Glutamatergic neuron (in vitro differentiated cells): ENCODE measurements around the gene DTNBP1. TPM values are rescaled to one million over a fixed set of nuclear protein-coding genes. Genes with fewer than 3 reads are reported as not detected.

Experiments used
- DNase-seq: peaks from one replicate; pipeline ENCODE4 v3.0.0; 2022
- H3K27ac Mint-ChIP-seq: one replicate; pipeline ENCODE4 v1.8.0; 2020; ENCODE audit warnings: mild to moderate bottlenecking, mixed read lengths, inconsistent platforms; ENCODE audit not compliant: unreplicated experiment
- H3K27me3 Mint-ChIP-seq: one replicate; pipeline ENCODE4 v1.8.0; 2020; ENCODE audit warnings: mild to moderate bottlenecking, moderate library complexity, mixed read lengths, inconsistent platforms; ENCODE audit not compliant: unreplicated experiment
- H3K36me3 Mint-ChIP-seq: one replicate; pipeline ENCODE4 v1.8.0; 2020; ENCODE audit warnings: mild to moderate bottlenecking, mixed read lengths, inconsistent platforms; ENCODE audit not compliant: unreplicated experiment
- H3K4me1 Mint-ChIP-seq: one replicate; pipeline ENCODE4 v1.8.0; 2020; ENCODE audit warnings: mild to moderate bottlenecking, low read depth, mixed read lengths, inconsistent platforms; ENCODE audit not compliant: unreplicated experiment
- H3K4me3 Mint-ChIP-seq: one replicate; pipeline ENCODE4 v1.8.0; 2020; ENCODE audit warnings: mild to moderate bottlenecking, mixed read lengths, inconsistent platforms; ENCODE audit not compliant: unreplicated experiment
- H3K9me3 Mint-ChIP-seq: one replicate; pipeline ENCODE4 v1.8.0; 2020; ENCODE audit warnings: mild to moderate bottlenecking, moderate library complexity, mixed read lengths, inconsistent platforms; ENCODE audit not compliant: unreplicated experiment
- CTCF ChIP-seq: fragments of 200-600 bp; sonication (generic); IDR thresholded peaks from one replicate; pipeline ENCODE4 v1.5.0; 2021; ENCODE audit not compliant: partially characterized antibody, unreplicated experiment
- total RNA-seq: library from RNA; stranded (reverse); fragmentation: NEBNext Ultra II Directional; extraction: Animal tissue kit (Norgen Biotek cat#: 25700); gene quantifications from one replicate; pipeline ENCODE4 v1.2.1, GENCODE V29; 2021; ENCODE audit not compliant: unreplicated experiment

DTNBP1 gene
- total RNA-seq, 1 donor from 2014 or later: 13.2 TPM

GRCh38 chr6:15608396-15608795 is 54.4 kb downstream of the DTNBP1 start:
- Mint-ChIP-seq H3K36me3 (peaks cover 9% of the 10 kb centered on the region), H3K27me3 (no peaks in the 10 kb centered on the region), H3K4me3 (no peak overlapping the region), H3K27ac (no peak overlapping the region), H3K9me3 (no peaks in the 10 kb centered on the region), H3K4me1 (no peaks in the 10 kb centered on the region)
- DNase-seq: no peak
- TF ChIP-seq CTCF: no peak

DNA sequence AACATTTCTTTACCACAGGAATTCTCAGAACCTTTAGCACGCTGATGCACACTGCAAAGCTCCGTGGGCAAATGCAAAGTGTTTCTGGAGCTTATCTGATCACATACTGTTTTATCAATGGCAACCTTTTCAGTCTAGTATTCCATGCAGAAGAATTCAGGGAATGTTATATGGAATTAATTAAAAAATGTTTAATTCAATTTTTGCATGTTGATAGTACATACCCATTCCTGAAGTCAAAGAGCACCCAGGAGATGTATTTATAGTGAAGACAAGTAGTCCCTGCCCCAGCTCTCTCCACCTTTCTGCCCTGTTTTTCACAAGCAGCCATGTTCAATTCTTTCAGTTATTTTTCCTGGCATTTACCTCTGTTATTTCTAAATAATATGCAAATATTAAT is 55.2 kb downstream of the DTNBP1 start:
- no peaks in the 10 kb centered on the region for H3K9me3 Mint-ChIP-seq
- DNase-seq: no peak
- H3K4me3 Mint-ChIP-seq: no peak overlapping the region
- H3K27ac Mint-ChIP-seq: no peak overlapping the region
- H3K27me3 Mint-ChIP-seq: no peaks in the 10 kb centered on the region
- no peaks in the 10 kb centered on the region for H3K4me1 Mint-ChIP-seq
- peaks cover 9% of the 10 kb centered on the region for H3K36me3 Mint-ChIP-seq
- TF ChIP-seq CTCF: no peak

- Mint-ChIP-seq H3K9me3 (no peaks in the 10 kb centered on the region), H3K4me3 (no peak overlapping the region), H3K4me1 (no peaks in the 10 kb centered on the region), H3K36me3 (peaks cover 5% of the 10 kb centered on the region), H3K27me3 (no peaks in the 10 kb centered on the region), H3K27ac (no peak overlapping the region)
- DNase-seq: no peak
- TF ChIP-seq CTCF: no peak
Measured at GRCh38 chr6:15606347-15606746, 56.5 kb downstream of the DTNBP1 start.

GRCh38 chr6:15604843-15605242 is 58.0 kb downstream of the DTNBP1 start:
- no peaks in the 10 kb centered on the region for H3K27me3 Mint-ChIP-seq
- H3K4me3 Mint-ChIP-seq: no peak overlapping the region
- no peak for TF ChIP-seq CTCF
- no peak for DNase-seq
- H3K4me1 Mint-ChIP-seq: no peaks in the 10 kb centered on the region
- no peak overlapping the region for H3K27ac Mint-ChIP-seq
- H3K36me3 Mint-ChIP-seq: no peaks in the 10 kb centered on the region
- H3K9me3 Mint-ChIP-seq: no peaks in the 10 kb centered on the region

GRCh38 chr6:15602154-15602553 is 60.7 kb downstream of the DTNBP1 start:
- no peaks in the 10 kb centered on the region for H3K4me1 Mint-ChIP-seq
- H3K27ac Mint-ChIP-seq: no peak overlapping the region
- H3K4me3 Mint-ChIP-seq: no peak overlapping the region
- H3K27me3 Mint-ChIP-seq: no peaks in the 10 kb centered on the region
- TF ChIP-seq CTCF: no peak
- no peaks in the 10 kb centered on the region for H3K9me3 Mint-ChIP-seq
- no peaks in the 10 kb centered on the region for H3K36me3 Mint-ChIP-seq
- DNase-seq: no peak
